Sigmoid colon (tissue), 4 donors: ENCODE results near the gene CFAP47.

Experiments
- EP300 ChIP-seq, 4 donors: sonication (generic); formaldehyde crosslinking; IDR thresholded peaks; one replicate each; pipeline ENCODE4 v1.6.1; 2017; ENCODE audit warnings: antibody characterized with exemption in 4 of 4
- POLR2AphosphoS5 ChIP-seq, 4 donors: sonication (generic); formaldehyde crosslinking; IDR thresholded peaks; one replicate each; pipeline ENCODE4 v1.6.1; 2017; ENCODE audit warnings: antibody characterized with exemption in 4 of 4

- TF ChIP-seq POLR2AphosphoS5 (IDR thresholded peaks at IDR 0.05) (no peak), EP300 (IDR thresholded peaks at IDR 0.05) (no peak)
These were observed 390.6 kb downstream of the CFAP47 start for GRCh38 chrX:36310136-36310535.
